Naive thymus-derived CD4-positive, alpha-beta T cell (primary cell): ENCODE data around the gene TNFSF13B. TPM values are rescaled to one million over a fixed set of nuclear protein-coding genes. Genes with fewer than 3 reads are reported as not detected.

ENCODE experiments used
- ATAC-seq: fragments of 150-1000 bp; cut with Tn5 transposase; 2 replicates; pipeline ENCODE4 v1.10.0; 2021; ENCODE audit warnings: mild to moderate bottlenecking, moderate library complexity
- CTCF ChIA-PET: fragments of 350-600 bp; sonication (Branson Sonifier 250); formaldehyde crosslinking; loops from one replicate; lab custom pipeline; 2021; ENCODE audit warnings: antibody characterized with exemption; lab: Charles Lee
- POLR2A ChIA-PET: fragments of 350-600 bp; sonication (Branson Sonifier 250); formaldehyde crosslinking; loops from one replicate; lab custom pipeline; 2021; ENCODE audit warnings: antibody characterized with exemption, inconsistent platforms; lab: Charles Lee
- DNase-seq, 9 donors: peaks; one replicate each; pipeline versions ENCODE4 v3.0.0 to v3.0.0-alpha.2; 2020 to 2022; ENCODE audit warnings: mixed read lengths in 1 of 9
- H3K27ac ChIP-seq: one replicate; pipeline ENCODE4 v1.7.0; 2013; ENCODE audit warnings: mild to moderate bottlenecking, low read depth, low read length, moderate library complexity
- H3K27me3 ChIP-seq, 2 donors: one replicate each; pipeline ENCODE4 v1.7.0; 2013; ENCODE audit warnings: low read length in 2 of 2, mild to moderate bottlenecking in 2 of 2, moderate library complexity in 2 of 2; ENCODE audit not compliant: control insufficient read depth in 2 of 2, insufficient read depth in 2 of 2
- H3K36me3 ChIP-seq, 3 experiments: 1 replicate in 2 of 3; 2 replicates in 1 of 3; pipeline ENCODE4 v1.7.0; 2013; ENCODE audit warnings: low read length in 3 of 3, mild to moderate bottlenecking in 3 of 3, moderate library complexity in 1 of 3; ENCODE audit not compliant: insufficient read depth in 3 of 3, control insufficient read depth in 2 of 3
- H3K4me1 ChIP-seq, 2 donors: one replicate each; pipeline ENCODE4 v1.7.0; 2013; ENCODE audit warnings: low read length in 2 of 2, mild to moderate bottlenecking in 2 of 2, moderate library complexity in 1 of 2; ENCODE audit not compliant: control insufficient read depth in 2 of 2, insufficient read depth in 2 of 2
- H3K4me3 ChIP-seq: 2 replicates; pipeline ENCODE4 v1.7.0; 2013; ENCODE audit warnings: mild to moderate bottlenecking, low read length
- H3K9me3 ChIP-seq, 3 experiments: 1 replicate in 2 of 3; 2 replicates in 1 of 3; pipeline ENCODE4 v1.7.0; 2013; ENCODE audit warnings: low read length in 3 of 3; ENCODE audit not compliant: control insufficient read depth in 2 of 3
- H3K27ac Mint-ChIP-seq, 9 donors: one replicate each; pipeline ENCODE4 v1.8.0; 2020 to 2022; ENCODE audit warnings: mixed read lengths in 9 of 9, mild to moderate bottlenecking in 8 of 9, moderate library complexity in 5 of 9, inconsistent platforms in 2 of 9
- H3K27me3 Mint-ChIP-seq, 5 donors: one replicate each; pipeline ENCODE4 v1.8.0; 2021 to 2022; ENCODE audit warnings: mixed read lengths in 5 of 5, mild to moderate bottlenecking in 1 of 5
- H3K36me3 Mint-ChIP-seq, 5 donors: one replicate each; pipeline ENCODE4 v1.8.0; 2020 to 2022; ENCODE audit warnings: mixed read lengths in 5 of 5, mild to moderate bottlenecking in 3 of 5, inconsistent platforms in 1 of 5
- H3K4me1 Mint-ChIP-seq, 7 donors: one replicate each; pipeline ENCODE4 v1.8.0; 2020 to 2022; ENCODE audit warnings: mixed read lengths in 7 of 7, mild to moderate bottlenecking in 3 of 7, inconsistent platforms in 1 of 7
- H3K4me3 Mint-ChIP-seq, 10 donors: one replicate each; pipeline ENCODE4 v1.8.0; 2020 to 2022; ENCODE audit warnings: mild to moderate bottlenecking in 10 of 10, mixed read lengths in 10 of 10, moderate library complexity in 6 of 10, inconsistent platforms in 2 of 10
- H3K9me3 Mint-ChIP-seq, 11 donors: one replicate each; pipeline ENCODE4 v1.8.0; 2020 to 2022; ENCODE audit warnings: mixed read lengths in 11 of 11, mild to moderate bottlenecking in 4 of 11, inconsistent platforms in 1 of 11, moderate library complexity in 1 of 11
- intact Hi-C, 2 donors: fragments of 100-400 bp; cut with micrococcal nuclease; formaldehyde crosslinking; loops; one replicate each; pipeline ENCODE4 v1.15.1; 2023
- polyA plus RNA-seq, 2 donors: library from polyadenylated mRNA; unstranded; fragments of 300-500 nt; fragmentation: Illumina TruSeq; gene quantifications; one replicate each; pipeline ENCODE4 v1.2.3, GENCODE V29; 2021
- total RNA-seq, 6 experiments: library from RNA in 5 of 6; stranded (reverse) in 5 of 6; gene quantifications; 1 replicate in 5 of 6; 2 replicates in 1 of 6; pipeline ENCODE4 v1.2.3 and lab custom pipeline; 2021 to 2026

The TNFSF13B gene
- total and polyA plus RNA-seq, 7 experiments from 2014 or later, result 3.0 to 26.8 (median 9.1) TPM

GRCh38 chr13:108289819-108290218 is 20.3 kb downstream of the TNFSF13B start:
- ATAC-seq, result no peak
- H3K27ac ChIP-seq, result no peak overlapping the region

DNA sequence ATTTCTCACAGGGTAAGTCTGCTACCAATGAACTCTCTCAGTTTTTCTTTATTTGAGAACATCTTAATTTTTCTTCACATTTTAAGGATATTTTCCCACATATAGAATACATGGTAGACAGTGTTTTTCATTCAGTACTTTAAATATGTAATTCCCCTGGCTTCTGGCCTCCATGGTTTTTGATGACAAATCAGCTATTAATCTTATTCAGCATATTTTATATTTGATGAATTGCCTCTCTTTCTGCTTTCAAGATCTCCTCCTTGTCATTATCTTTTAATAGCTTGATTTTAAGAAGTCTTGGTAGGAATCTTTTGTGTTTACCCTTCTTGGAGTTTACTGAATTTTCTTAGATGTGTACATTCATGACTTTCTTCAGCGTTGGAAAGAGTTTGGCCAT is 27.6 kb downstream of the TNFSF13B start:
- no peak overlapping the region for H3K27ac ChIP-seq
- H3K4me1 Mint-ChIP-seq, result peaks cover 0 to 3% (median 0%) of the 10 kb centered on the region in 7 donors
- no peaks in the 10 kb centered on the region for H3K36me3 ChIP-seq
- H3K4me1 ChIP-seq, result no peaks in the 10 kb centered on the region
- no peaks in the 10 kb centered on the region for H3K27me3 Mint-ChIP-seq
- CTCF ChIA-PET, result no interaction called here
- no peaks in the 10 kb centered on the region for H3K9me3 ChIP-seq
- intact Hi-C loops, result no loop called here
- no peak for ATAC-seq
- POLR2A ChIA-PET, result no interaction called here
- no peak overlapping the region for H3K27ac Mint-ChIP-seq
- peaks cover 0 to 28% (median 14%) of the 10 kb centered on the region in 5 donors for H3K36me3 Mint-ChIP-seq
- no peak overlapping the region for H3K4me3 Mint-ChIP-seq
- DNase-seq, result no peak
- no peaks in the 10 kb centered on the region for H3K27me3 ChIP-seq
- H3K4me3 ChIP-seq, result no peak overlapping the region
- H3K9me3 Mint-ChIP-seq, result peaks cover 0 to 22% (median 9%) of the 10 kb centered on the region in 11 donors

More at GRCh38 chr13:108289819-108290218, 20.3 kb downstream of the TNFSF13B start:
- Mint-ChIP-seq H3K4me3 (no peak overlapping the region), H3K27ac (peak overlapping the region in 2 of 9 donors; percentile 2 to 39), H3K9me3 (no peaks in the 10 kb centered on the region), H3K27me3 (no peaks in the 10 kb centered on the region), H3K36me3 (peaks cover 0 to 14% (median 0%) of the 10 kb centered on the region in 5 donors), H3K4me1 (peaks cover 0 to 12% (median 0%) of the 10 kb centered on the region in 7 donors)
- H3K36me3 ChIP-seq, result no peaks in the 10 kb centered on the region
- H3K4me1 ChIP-seq, result no peaks in the 10 kb centered on the region
- ChIA-PET CTCF (no interaction called here), POLR2A (interaction anchor here (0.6 to 0.7 kb wide), 2 partner anchors 624 to 690 kb away, joined by 3 read pairs; no protein-coding TSS in a partner anchor)
- no peaks in the 10 kb centered on the region for H3K27me3 ChIP-seq
- intact Hi-C loops, result loop anchor here in 1 of 2 donors (2.0 kb wide), 2 partner anchors 17 to 19 kb away; no protein-coding TSS in a partner anchor
- H3K4me3 ChIP-seq, result no peak overlapping the region
- H3K9me3 ChIP-seq, result no peaks in the 10 kb centered on the region
- no peak for DNase-seq

DNA sequence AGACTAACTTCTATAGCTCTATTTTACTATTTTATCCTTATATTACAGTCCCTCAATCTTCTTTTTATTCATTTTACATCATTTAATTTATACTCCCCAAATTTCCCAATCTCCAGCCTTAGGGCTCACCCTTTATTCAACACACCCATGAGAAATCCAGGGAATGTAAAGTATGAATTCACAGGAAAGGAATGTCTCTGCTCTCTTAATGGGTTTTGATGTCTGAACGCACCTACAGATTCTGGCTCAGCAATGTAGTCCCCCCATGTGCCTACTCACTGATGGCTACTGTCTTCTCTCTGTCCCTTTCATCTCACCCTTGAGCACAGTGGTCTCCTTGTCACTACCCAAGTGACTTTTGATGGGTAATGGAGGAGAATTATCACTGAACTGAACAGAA is 32.8 kb downstream of the TNFSF13B start:
- intact Hi-C loops, result no loop called here
- DNase-seq, result no peak
- Mint-ChIP-seq H3K27me3 (no peaks in the 10 kb centered on the region), H3K4me3 (no peak overlapping the region), H3K9me3 (peaks cover 0 to 18% (median 9%) of the 10 kb centered on the region in 11 donors), H3K27ac (no peak overlapping the region), H3K36me3 (peaks cover 0 to 34% (median 20%) of the 10 kb centered on the region in 5 donors), H3K4me1 (peaks cover 0 to 19% (median 13%) of the 10 kb centered on the region in 7 donors)
- ChIA-PET CTCF (no interaction called here), POLR2A (interaction anchor here (0.7 kb wide), 1 partner anchor 636 kb away, joined by 6 read pairs; no protein-coding TSS in a partner anchor)
- H3K4me3 ChIP-seq, result no peak overlapping the region
- H3K9me3 ChIP-seq, result no peaks in the 10 kb centered on the region
- H3K36me3 ChIP-seq, result no peaks in the 10 kb centered on the region
- H3K4me1 ChIP-seq, result peaks cover 0 to 3% of the 10 kb centered on the region in 2 donors
- H3K27ac ChIP-seq, result no peak overlapping the region
- H3K27me3 ChIP-seq, result no peaks in the 10 kb centered on the region
- ATAC-seq, result no peak

DNA sequence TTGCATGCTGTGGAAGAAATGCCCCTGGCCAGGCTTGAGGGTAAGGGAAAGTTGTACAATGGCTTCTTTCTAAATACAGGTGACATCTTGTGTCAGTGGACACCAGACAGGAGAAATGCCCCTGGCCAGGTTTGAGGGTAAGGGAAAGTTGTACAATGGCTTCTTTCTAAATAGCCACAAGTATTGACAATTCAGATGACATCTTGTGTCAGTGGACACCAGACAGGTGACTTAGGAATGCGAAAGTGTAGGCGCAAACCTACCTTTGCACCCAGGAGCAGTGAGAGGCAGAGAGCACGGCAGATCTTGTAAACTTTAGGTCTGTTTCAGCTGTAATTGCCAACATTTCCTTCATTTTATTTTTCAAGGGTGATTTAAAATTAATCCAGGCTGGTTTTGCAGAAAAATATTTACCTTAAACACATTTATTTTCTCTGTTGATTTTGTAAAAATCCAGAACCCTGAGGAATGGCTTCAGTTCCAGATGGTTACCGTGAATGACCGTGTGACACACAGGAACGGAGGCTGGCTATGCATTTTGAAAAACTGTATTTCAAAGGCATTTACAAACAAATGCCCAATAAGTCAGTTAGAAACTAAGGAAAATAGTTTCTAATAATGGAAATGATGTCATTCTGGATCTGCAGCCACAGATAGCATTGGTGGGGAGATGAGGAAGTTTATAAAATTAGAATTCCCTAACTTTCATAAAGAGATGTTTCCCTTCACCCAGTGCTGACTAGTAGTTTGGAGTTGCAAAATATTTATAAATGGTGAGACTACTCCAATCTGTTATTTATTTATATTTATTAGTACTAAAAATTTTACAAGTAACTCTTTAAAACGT is 34.9 kb downstream of the TNFSF13B start:
- Histone ChIP-seq H3K36me3 (no peaks in the 10 kb centered on the region), H3K4me3 (no peak overlapping the region), H3K4me1 (peaks cover 0 to 8% of the 10 kb centered on the region in 2 donors), H3K9me3 (no peaks in the 10 kb centered on the region), H3K27ac (no peak overlapping the region), H3K27me3 (no peaks in the 10 kb centered on the region)
- no peak for ATAC-seq
- intact Hi-C loops, result loop anchor here in 1 of 2 donors (5.0 kb wide), 1 partner anchor 77 kb away; no protein-coding TSS in a partner anchor
- DNase-seq, result no peak
- H3K27ac Mint-ChIP-seq, result no peak overlapping the region
- no peaks in the 10 kb centered on the region for H3K27me3 Mint-ChIP-seq
- H3K36me3 Mint-ChIP-seq, result peaks cover 5 to 37% (median 16%) of the 10 kb centered on the region in 5 donors
- ChIA-PET CTCF (no interaction called here), POLR2A (interaction anchor here (0.6 kb wide), 1 partner anchor 11 kb away, joined by 3 read pairs; no protein-coding TSS in a partner anchor)
- no peak overlapping the region for H3K4me3 Mint-ChIP-seq
- peaks cover 0 to 7% (median 5%) of the 10 kb centered on the region in 11 donors for H3K9me3 Mint-ChIP-seq
- peaks cover 0 to 25% (median 14%) of the 10 kb centered on the region in 7 donors for H3K4me1 Mint-ChIP-seq

DNA sequence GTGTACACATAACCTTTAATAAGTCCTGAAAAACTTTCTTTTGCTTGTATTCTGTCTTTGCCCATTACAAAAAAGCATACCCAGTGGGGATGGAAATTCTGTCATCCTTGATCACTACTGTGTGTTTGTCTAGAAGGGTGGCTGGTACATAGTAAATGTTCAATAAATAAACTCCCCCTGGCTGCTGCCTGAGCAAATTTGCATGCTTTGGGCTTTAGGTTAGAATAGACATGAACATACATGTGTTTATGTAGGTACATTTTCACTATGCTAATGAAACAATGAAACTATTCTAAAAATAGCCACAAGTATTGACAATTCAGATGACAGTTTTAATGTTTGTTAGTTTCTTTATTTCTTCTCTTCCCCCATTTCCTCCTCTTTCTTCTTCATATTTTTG is 36.1 kb downstream of the TNFSF13B start:
- CTCF ChIA-PET, result no interaction called here
- Mint-ChIP-seq H3K36me3 (peaks cover 5 to 42% (median 17%) of the 10 kb centered on the region in 5 donors), H3K4me3 (peak overlapping the region in 1 of 10 donors; percentile 61), H3K9me3 (peaks cover 0 to 9% (median 5%) of the 10 kb centered on the region in 11 donors), H3K4me1 (peaks cover 0 to 25% (median 14%) of the 10 kb centered on the region in 7 donors), H3K27ac (peak overlapping the region in 2 of 9 donors; percentile 37 to 39), H3K27me3 (no peaks in the 10 kb centered on the region)
- peaks cover 0 to 8% of the 10 kb centered on the region in 2 donors for H3K4me1 ChIP-seq
- DNase-seq (no peak), ATAC-seq (no peak)
- no peak overlapping the region for H3K4me3 ChIP-seq
- POLR2A ChIA-PET, result no interaction called here
- no peaks in the 10 kb centered on the region for H3K27me3 ChIP-seq
- H3K36me3 ChIP-seq, result no peaks in the 10 kb centered on the region
- no peak overlapping the region for H3K27ac ChIP-seq
- intact Hi-C loops, result loop anchor here (2.0 to 5.0 kb wide), 3 partner anchors 17 to 79 kb away; no protein-coding TSS in a partner anchor
- H3K9me3 ChIP-seq, result no peaks in the 10 kb centered on the region

DNA sequence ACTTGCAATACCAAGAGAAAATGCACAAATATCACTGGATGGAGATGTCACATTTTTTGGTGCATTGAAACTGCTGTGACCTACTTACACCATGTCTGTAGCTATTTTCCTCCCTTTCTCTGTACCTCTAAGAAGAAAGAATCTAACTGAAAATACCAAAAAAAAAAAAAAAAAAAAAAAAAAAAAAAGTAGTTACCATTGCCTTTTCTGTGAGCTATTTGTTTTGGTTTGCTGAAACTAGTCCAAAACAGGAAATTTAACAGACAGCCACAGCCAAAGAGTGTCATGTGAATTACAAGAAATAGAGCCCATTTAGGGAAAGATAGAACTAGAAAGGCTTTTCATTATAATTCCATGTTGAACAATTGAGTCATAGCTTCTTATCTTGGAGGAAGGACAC is 37.3 kb downstream of the TNFSF13B start:
- POLR2A ChIA-PET, result interaction anchor here (0.6 to 1.1 kb wide), 3 partner anchors 37 to 683 kb away, joined by 3 to 7 read pairs (median 3); partner anchors contain the start of gene TNFSF13B
- Mint-ChIP-seq H3K9me3 (peaks cover 0 to 9% (median 5%) of the 10 kb centered on the region in 11 donors), H3K27me3 (no peaks in the 10 kb centered on the region), H3K4me1 (peaks cover 0 to 25% (median 14%) of the 10 kb centered on the region in 7 donors), H3K4me3 (peak overlapping the region in 4 of 10 donors; percentile 1 to 59 (median 32)), H3K27ac (peak overlapping the region in 6 of 9 donors; percentile 11 to 87 (median 74)), H3K36me3 (peaks cover 5 to 38% (median 13%) of the 10 kb centered on the region in 5 donors)
- Histone ChIP-seq H3K27me3 (no peaks in the 10 kb centered on the region), H3K27ac (no peak overlapping the region), H3K9me3 (no peaks in the 10 kb centered on the region), H3K4me3 (no peak overlapping the region), H3K4me1 (peaks cover 0 to 8% of the 10 kb centered on the region in 2 donors), H3K36me3 (no peaks in the 10 kb centered on the region)
- CTCF ChIA-PET, result interaction anchor here (0.6 kb wide), 1 partner anchor 72 kb away, joined by 3 read pairs; no protein-coding TSS in a partner anchor
- peak in 6 of 9 donors; percentile 9 to 37 (median 22) for DNase-seq
- intact Hi-C loops, result loop anchor here (1.0 to 5.0 kb wide), 4 partner anchors 18 to 80 kb away; no protein-coding TSS in a partner anchor
- no peak for ATAC-seq
